ENCODE measurements around the gene RCBTB1.

The RCBTB1 gene

DNA sequence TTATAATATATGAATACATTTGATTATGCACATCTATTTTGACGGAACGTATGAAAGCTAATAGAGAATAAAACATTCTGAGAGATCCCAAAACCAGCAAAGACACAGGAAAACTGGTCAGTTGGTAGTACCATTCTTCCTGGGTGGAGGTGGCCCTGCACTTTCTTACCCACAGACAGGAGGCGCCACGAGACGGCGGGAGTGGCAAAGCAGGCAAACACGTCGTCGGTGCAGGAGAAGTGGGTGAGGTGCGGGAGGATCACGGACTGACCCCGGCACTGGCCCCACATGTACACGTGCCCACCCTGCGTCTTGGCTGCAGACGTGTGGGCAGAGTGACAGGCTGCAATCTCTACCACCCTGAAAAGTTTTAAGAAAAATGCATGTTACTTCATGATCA is 36.1 kb downstream of the RCBTB1 start:
- no peaks in the 10 kb centered on the region for H3K9me3 ChIP-seq (ENCODE audit: control insufficient read depth in 1 of 2, low read length in 2 of 2)
- H3K4me1 ChIP-seq (ENCODE audit: control insufficient read depth in 1 of 2, insufficient read depth in 2 of 2, low read length in 2 of 2) = no peaks in the 10 kb centered on the region
- H3K36me3 ChIP-seq (ENCODE audit: control insufficient read depth in 1 of 2, insufficient read depth in 2 of 2, low read length in 2 of 2) = peaks cover 9 to 40% of the 10 kb centered on the region in 2 donors
- no peak overlapping the region for H3K4me3 ChIP-seq (ENCODE audit: low read depth in 1 of 2, low read length in 2 of 2)
- no peak overlapping the region for H3K27ac ChIP-seq (ENCODE audit: low read length)
- H3K27me3 ChIP-seq (ENCODE audit: low read depth, low read length) = no peaks in the 10 kb centered on the region

DNA sequence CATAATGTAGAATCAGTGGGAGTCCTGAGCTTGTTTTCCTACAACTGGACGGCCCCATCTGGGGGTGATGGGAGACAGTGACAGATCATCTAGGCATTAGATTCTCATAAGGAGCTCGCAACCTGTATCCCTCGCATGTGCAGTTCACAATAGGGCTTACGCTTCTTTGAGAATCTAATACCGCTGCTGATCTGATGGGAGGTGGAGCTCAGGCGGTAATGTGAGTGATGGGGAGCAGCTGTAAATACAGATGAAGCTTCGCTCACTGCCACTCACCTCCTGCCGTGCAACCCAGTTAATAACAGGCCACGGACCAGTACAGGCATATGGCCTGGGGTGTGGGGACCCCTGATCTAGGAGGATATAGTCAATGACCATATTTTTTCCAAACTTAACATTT is 38.8 kb downstream of the RCBTB1 start:
- Histone ChIP-seq H3K4me3 (ENCODE audit: low read depth in 1 of 2, low read length in 2 of 2) (no peak overlapping the region), H3K27me3 (ENCODE audit: low read depth, low read length) (no peaks in the 10 kb centered on the region), H3K4me1 (ENCODE audit: control insufficient read depth in 1 of 2, insufficient read depth in 2 of 2, low read length in 2 of 2) (no peaks in the 10 kb centered on the region), H3K27ac (ENCODE audit: low read length) (no peak overlapping the region), H3K36me3 (ENCODE audit: control insufficient read depth in 1 of 2, insufficient read depth in 2 of 2, low read length in 2 of 2) (peaks cover 9 to 42% of the 10 kb centered on the region in 2 donors), H3K9me3 (ENCODE audit: control insufficient read depth in 1 of 2, low read length in 2 of 2) (no peaks in the 10 kb centered on the region)

DNA sequence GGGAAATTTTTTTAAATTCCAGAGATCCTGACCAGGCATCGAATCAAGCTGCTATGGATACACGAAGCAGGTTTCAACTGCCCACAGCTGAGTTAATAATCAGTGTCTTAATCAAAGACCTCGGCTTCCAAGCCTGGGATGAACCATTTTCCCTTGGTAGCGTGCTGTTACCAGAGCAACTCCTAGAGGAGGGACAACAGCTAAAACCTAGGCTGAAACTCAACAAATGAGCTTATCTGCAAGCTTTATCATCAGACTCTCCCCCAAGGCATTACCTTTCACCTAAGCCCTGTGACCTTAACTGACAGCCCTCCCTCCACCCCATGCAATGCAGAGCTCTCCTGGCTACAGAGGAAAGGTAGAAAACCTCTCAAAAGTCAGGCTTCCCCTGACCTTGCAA is 39.7 kb downstream of the RCBTB1 start:
- H3K27ac ChIP-seq (ENCODE audit: low read length) = no peak overlapping the region
- H3K4me3 ChIP-seq (ENCODE audit: low read depth in 1 of 2, low read length in 2 of 2) = no peak overlapping the region
- no peaks in the 10 kb centered on the region for H3K9me3 ChIP-seq (ENCODE audit: control insufficient read depth in 1 of 2, low read length in 2 of 2)
- H3K4me1 ChIP-seq (ENCODE audit: control insufficient read depth in 1 of 2, insufficient read depth in 2 of 2, low read length in 2 of 2) = no peaks in the 10 kb centered on the region
- no peaks in the 10 kb centered on the region for H3K27me3 ChIP-seq (ENCODE audit: low read depth, low read length)
- H3K36me3 ChIP-seq (ENCODE audit: control insufficient read depth in 1 of 2, insufficient read depth in 2 of 2, low read length in 2 of 2) = peaks cover 10 to 46% of the 10 kb centered on the region in 2 donors

DNA sequence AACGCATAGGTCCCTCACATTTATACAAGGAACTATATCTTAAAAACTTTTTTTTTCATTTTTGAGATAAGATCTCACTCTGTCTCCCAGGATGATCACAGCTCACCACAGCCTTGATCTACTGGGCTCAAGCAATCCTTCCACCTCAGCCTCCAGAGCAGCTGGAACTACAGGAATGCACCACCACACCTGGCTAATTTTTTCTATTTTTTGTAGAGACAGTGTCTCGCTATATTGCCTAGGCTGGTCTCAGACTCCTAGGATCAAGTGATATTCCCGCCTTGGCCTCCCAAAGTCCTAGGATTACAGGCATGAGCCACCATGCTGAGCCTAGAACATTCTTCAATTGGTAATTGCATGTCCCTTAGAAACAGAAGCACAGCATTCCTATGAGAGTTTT is 41.7 kb downstream of the RCBTB1 start:
- H3K4me3 ChIP-seq (ENCODE audit: low read depth in 1 of 2, low read length in 2 of 2) = no peak overlapping the region
- no peaks in the 10 kb centered on the region for H3K27me3 ChIP-seq (ENCODE audit: low read depth, low read length)
- H3K36me3 ChIP-seq (ENCODE audit: control insufficient read depth in 1 of 2, insufficient read depth in 2 of 2, low read length in 2 of 2) = peaks cover 14 to 40% of the 10 kb centered on the region in 2 donors
- no peaks in the 10 kb centered on the region for H3K9me3 ChIP-seq (ENCODE audit: control insufficient read depth in 1 of 2, low read length in 2 of 2)
- H3K27ac ChIP-seq (ENCODE audit: low read length) = no peak overlapping the region
- peaks cover 0 to 7% of the 10 kb centered on the region in 2 donors for H3K4me1 ChIP-seq (ENCODE audit: control insufficient read depth in 1 of 2, insufficient read depth in 2 of 2, low read length in 2 of 2)

DNA sequence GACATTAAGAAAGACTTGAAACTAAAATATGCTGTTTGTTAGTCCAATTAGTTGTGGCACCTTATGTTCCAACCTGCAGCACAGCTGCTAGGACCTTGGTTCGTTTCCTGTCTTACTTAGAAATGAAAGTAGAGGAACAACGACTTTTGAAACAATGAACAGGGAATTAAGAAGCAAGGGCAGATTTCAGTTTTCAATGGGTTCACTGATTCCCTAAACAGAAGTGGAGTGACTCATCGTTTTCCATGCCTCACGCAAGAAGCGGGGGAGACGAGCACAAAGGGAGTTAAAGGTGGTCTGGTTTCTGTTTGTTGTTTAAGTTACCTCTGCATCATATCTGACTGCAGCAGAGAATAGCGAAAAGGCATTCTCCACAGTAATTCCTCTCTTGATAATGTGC is 44.8 kb downstream of the RCBTB1 start:
- Histone ChIP-seq H3K36me3 (ENCODE audit: control insufficient read depth in 1 of 2, insufficient read depth in 2 of 2, low read length in 2 of 2) (peaks cover 14 to 20% of the 10 kb centered on the region in 2 donors), H3K27ac (ENCODE audit: low read length) (no peak overlapping the region), H3K27me3 (ENCODE audit: low read depth, low read length) (no peaks in the 10 kb centered on the region), H3K4me1 (ENCODE audit: control insufficient read depth in 1 of 2, insufficient read depth in 2 of 2, low read length in 2 of 2) (peaks cover 0 to 7% of the 10 kb centered on the region in 2 donors), H3K4me3 (ENCODE audit: low read depth in 1 of 2, low read length in 2 of 2) (no peak overlapping the region), H3K9me3 (ENCODE audit: control insufficient read depth in 1 of 2, low read length in 2 of 2) (no peaks in the 10 kb centered on the region)

DNA sequence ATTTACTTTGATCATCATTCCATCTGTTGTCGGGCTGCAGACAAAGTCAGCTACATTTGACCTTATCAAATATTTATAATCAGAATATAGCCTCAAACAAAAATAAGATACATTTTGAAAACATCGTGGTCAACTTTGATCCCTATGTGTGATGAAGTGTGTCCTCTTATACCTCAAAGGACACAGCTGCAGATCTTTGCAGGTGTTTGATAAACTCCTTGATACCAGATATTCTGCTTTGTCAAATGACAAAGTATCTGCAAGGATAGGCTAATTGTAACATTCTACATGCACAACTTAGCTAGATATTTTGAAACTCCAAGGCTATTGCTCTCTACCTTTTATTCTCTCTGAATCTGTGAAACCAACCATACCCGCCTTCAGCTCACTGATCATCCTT is 45.6 kb downstream of the RCBTB1 start:
- Histone ChIP-seq H3K4me3 (ENCODE audit: low read depth in 1 of 2, low read length in 2 of 2) (no peak overlapping the region), H3K27me3 (ENCODE audit: low read depth, low read length) (no peaks in the 10 kb centered on the region), H3K9me3 (ENCODE audit: control insufficient read depth in 1 of 2, low read length in 2 of 2) (no peaks in the 10 kb centered on the region), H3K27ac (ENCODE audit: low read length) (no peak overlapping the region), H3K36me3 (ENCODE audit: control insufficient read depth in 1 of 2, insufficient read depth in 2 of 2, low read length in 2 of 2) (peaks cover 14 to 20% of the 10 kb centered on the region in 2 donors), H3K4me1 (ENCODE audit: control insufficient read depth in 1 of 2, insufficient read depth in 2 of 2, low read length in 2 of 2) (peaks cover 0 to 7% of the 10 kb centered on the region in 2 donors)

DNA sequence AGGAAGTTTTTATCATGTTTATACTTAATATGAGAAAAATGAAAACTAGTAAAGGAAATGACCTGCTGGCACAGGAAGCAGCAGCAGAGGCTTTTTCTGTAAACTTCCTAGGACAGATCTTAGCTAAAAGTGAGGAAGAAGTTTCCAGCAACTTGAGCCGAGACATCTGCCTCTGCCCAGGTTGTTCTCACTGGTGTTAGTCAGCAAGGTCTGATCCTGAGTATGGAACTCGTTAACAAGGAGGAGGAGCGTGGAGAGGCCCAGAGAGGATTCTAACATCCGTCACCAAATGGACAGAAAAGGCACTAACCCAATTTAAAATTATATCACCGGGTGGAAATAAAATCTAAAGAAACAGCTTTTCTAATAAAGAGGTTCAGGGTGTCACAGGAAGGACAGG is 46.0 kb downstream of the RCBTB1 start:
- Histone ChIP-seq H3K4me1 (ENCODE audit: control insufficient read depth in 1 of 2, insufficient read depth in 2 of 2, low read length in 2 of 2) (peaks cover 0 to 7% of the 10 kb centered on the region in 2 donors), H3K27me3 (ENCODE audit: low read depth, low read length) (no peaks in the 10 kb centered on the region), H3K4me3 (ENCODE audit: low read depth in 1 of 2, low read length in 2 of 2) (no peak overlapping the region), H3K36me3 (ENCODE audit: control insufficient read depth in 1 of 2, insufficient read depth in 2 of 2, low read length in 2 of 2) (peaks cover 14 to 20% of the 10 kb centered on the region in 2 donors), H3K27ac (ENCODE audit: low read length) (no peak overlapping the region), H3K9me3 (ENCODE audit: control insufficient read depth in 1 of 2, low read length in 2 of 2) (no peaks in the 10 kb centered on the region)

DNA sequence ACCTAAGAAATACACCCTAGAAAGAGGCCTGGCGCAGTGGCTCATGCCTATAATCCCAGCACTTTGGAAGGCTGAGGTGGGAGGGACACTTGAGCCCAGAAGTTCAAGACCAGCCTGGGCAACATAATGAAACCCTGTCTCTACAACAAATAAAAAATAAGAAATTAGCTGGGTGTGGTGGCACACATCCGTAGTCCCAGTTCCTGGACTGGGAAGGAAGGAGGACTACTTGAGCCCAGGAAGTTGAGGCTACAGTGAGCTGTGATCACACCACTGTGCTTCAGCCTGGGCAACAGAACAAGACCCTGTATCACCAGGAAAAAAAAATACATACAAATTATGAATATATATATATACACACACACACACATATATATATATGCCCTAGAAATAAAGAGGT is 47.0 kb downstream of the RCBTB1 start:
- Histone ChIP-seq H3K4me1 (ENCODE audit: control insufficient read depth in 1 of 2, insufficient read depth in 2 of 2, low read length in 2 of 2) (peaks cover 0 to 7% of the 10 kb centered on the region in 2 donors), H3K4me3 (ENCODE audit: low read depth in 1 of 2, low read length in 2 of 2) (no peak overlapping the region), H3K36me3 (ENCODE audit: control insufficient read depth in 1 of 2, insufficient read depth in 2 of 2, low read length in 2 of 2) (peaks cover 18 to 20% of the 10 kb centered on the region in 2 donors), H3K27ac (ENCODE audit: low read length) (no peak overlapping the region), H3K27me3 (ENCODE audit: low read depth, low read length) (no peaks in the 10 kb centered on the region), H3K9me3 (ENCODE audit: control insufficient read depth in 1 of 2, low read length in 2 of 2) (no peaks in the 10 kb centered on the region)

DNA sequence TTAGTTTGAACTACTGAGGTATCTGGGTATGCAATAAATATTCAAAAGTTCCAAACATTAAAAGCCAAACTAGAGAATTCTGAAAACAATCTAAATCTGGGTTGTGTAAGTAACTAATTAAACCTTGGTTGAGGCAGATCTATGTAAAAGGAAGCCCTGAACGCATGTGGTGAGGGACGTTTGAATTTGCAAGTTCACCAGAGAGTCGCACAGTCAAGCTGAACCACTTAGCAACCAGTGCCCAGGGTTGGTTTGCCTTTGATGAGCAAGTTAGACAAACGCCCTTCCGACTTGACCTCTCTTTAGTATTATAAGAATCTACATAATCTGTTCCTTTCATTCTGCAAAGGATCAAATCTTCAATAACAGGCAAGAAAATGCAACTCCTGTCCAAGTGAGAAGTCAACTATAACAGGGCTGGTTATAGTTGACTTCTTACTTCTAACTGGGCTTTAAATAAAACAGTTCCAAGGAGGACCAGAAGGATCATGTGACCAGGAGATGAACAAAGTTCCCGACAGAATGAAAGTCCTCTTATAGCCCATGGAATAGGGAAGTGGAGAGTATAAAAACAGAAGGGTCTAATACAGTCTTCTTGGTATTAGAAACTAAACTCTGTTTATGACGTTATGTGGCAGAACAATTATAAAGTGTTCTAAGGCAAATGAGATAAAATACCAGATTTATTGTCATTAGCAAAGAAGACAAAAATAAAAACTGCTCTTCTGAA is 49.0 kb downstream of the RCBTB1 start:
- no peaks in the 10 kb centered on the region for H3K27me3 ChIP-seq (ENCODE audit: low read depth, low read length)
- no peak overlapping the region for H3K27ac ChIP-seq (ENCODE audit: low read length)
- H3K4me3 ChIP-seq (ENCODE audit: low read depth in 1 of 2, low read length in 2 of 2) = no peak overlapping the region
- H3K36me3 ChIP-seq (ENCODE audit: control insufficient read depth in 1 of 2, insufficient read depth in 2 of 2, low read length in 2 of 2) = peaks cover 15 to 18% of the 10 kb centered on the region in 2 donors
- H3K4me1 ChIP-seq (ENCODE audit: control insufficient read depth in 1 of 2, insufficient read depth in 2 of 2, low read length in 2 of 2) = peaks cover 0 to 7% of the 10 kb centered on the region in 2 donors
- no peaks in the 10 kb centered on the region for H3K9me3 ChIP-seq (ENCODE audit: control insufficient read depth in 1 of 2, low read length in 2 of 2)

DNA sequence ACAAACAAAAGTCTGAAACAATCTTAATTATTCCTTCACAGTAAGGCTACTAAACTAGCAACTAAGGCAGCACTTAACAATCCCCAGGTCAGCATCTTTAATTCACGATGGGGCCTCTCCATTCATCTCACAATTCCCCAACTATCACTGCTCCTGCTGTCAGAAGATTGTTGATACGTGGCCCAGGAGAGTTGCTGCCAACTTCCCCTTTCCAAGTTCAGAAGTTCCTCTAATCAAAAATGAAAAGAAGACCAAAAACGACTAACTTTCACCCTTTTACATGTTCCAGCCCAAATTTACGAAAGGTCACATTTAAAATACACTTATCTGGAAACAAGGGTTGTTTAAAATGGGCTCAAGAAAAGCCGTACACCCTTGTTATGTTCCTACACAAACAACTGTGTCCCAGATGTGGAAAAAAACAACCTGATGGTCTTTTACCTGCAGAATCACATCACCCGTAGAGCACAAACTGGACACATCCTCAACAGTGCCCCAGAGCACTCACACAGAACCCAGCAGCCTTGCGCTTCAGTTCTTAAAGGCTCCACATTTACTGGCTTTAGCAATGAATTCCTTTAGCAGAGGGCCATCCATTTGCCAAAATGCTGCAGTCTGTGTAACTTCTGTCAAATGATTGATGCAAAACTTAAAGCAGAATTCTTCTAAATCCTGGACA is 51.6 kb downstream of the RCBTB1 start:
- no peaks in the 10 kb centered on the region for H3K4me1 ChIP-seq (ENCODE audit: control insufficient read depth in 1 of 2, insufficient read depth in 2 of 2, low read length in 2 of 2)
- H3K4me3 ChIP-seq (ENCODE audit: low read depth in 1 of 2, low read length in 2 of 2) = no peak overlapping the region
- H3K27ac ChIP-seq (ENCODE audit: low read length) = no peak overlapping the region
- no peaks in the 10 kb centered on the region for H3K9me3 ChIP-seq (ENCODE audit: control insufficient read depth in 1 of 2, low read length in 2 of 2)
- H3K27me3 ChIP-seq (ENCODE audit: low read depth, low read length) = no peaks in the 10 kb centered on the region
- H3K36me3 ChIP-seq (ENCODE audit: control insufficient read depth in 1 of 2, insufficient read depth in 2 of 2, low read length in 2 of 2) = peaks cover 4 to 5% of the 10 kb centered on the region in 2 donors

DNA sequence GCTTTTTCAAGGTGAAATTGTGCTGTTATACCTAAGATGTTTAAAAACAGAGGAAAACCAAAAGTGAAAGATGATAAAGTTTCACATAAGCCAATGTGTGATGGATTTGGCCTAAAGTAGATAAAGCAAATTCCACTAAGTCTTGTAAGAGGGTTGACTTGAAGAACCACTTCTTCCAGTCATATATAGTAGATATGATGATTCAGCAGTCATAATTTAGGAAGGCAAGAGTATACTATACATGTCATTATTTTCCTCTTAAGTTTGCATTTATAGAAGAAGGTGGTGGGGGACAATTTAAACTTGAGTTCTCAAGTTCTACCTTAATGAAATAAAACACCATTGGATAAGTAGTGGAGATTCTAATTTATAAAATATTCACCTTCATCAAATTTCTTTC is 52.3 kb downstream of the RCBTB1 start:
- H3K36me3 ChIP-seq (ENCODE audit: control insufficient read depth in 1 of 2, insufficient read depth in 2 of 2, low read length in 2 of 2) = peaks cover 4 to 13% of the 10 kb centered on the region in 2 donors
- H3K9me3 ChIP-seq (ENCODE audit: control insufficient read depth in 1 of 2, low read length in 2 of 2) = no peaks in the 10 kb centered on the region
- H3K27ac ChIP-seq (ENCODE audit: low read length) = no peak overlapping the region

More for the DNA sequence above, 52.3 kb downstream of the RCBTB1 start:
- no peaks in the 10 kb centered on the region for H3K27me3 ChIP-seq (ENCODE audit: low read depth, low read length)
- H3K4me3 ChIP-seq (ENCODE audit: low read depth in 1 of 2, low read length in 2 of 2) = no peak overlapping the region
- H3K4me1 ChIP-seq (ENCODE audit: control insufficient read depth in 1 of 2, insufficient read depth in 2 of 2, low read length in 2 of 2) = no peaks in the 10 kb centered on the region
